HepG2 (cell line): ENCODE data around the gene TSHZ2. TPM values are rescaled to one million over a fixed set of nuclear protein-coding genes. Genes with fewer than 3 reads are reported as not detected.

Source experiments
- ATAC-seq: fragments of 200-7000 bp; cut with Tn5 transposase; 3 replicates; pipeline ENCODE4 v1.9.1; 2020; ENCODE audit warnings: mild to moderate bottlenecking, moderate library complexity
- BruUV-seq: library from RNA; stranded (reverse); fragments of 400-500 nt; replicated peaks from 2 replicates; lab custom pipeline; 2021; lab: Mats Ljungman, UMichigan
- CTCF ChIA-PET: fragments of 300-600 bp; formaldehyde crosslinking; extraction: SDS; loops from one replicate; lab custom pipeline; 2021; ENCODE audit warnings: low total read pairs, inconsistent platforms, low intra/inter-chr PET ratio; lab: Yijun Ruan, JAX
- POLR2A ChIA-PET: fragments of 350-600 bp; sonication (Branson Sonifier 250); formaldehyde crosslinking; loops from one replicate; lab custom pipeline; 2020; ENCODE audit warnings: antibody characterized with exemption, inconsistent platforms; lab: Yijun Ruan, JAX
- DNase-seq: peaks from one replicate; pipeline ENCODE4 v3.0.0-alpha.2; 2015; ENCODE audit warnings: low spot score
- FAIRE-seq: peaks from 3 replicates; lab custom pipeline; 2011; peaks lifted over from hg19 to GRCh38; lab: Jason Lieb, UNC
- H2AFZ ChIP-seq: one replicate; pipeline ENCODE4 v1.6.1; 2011; ENCODE audit warnings: low read length, inconsistent platforms
- H3K27ac ChIP-seq: fragments of 300-600 bp; 3 replicates; pipeline ENCODE4 v1.8.0; 2011; ENCODE audit warnings: mixed run types, mild to moderate bottlenecking, mixed read lengths, low read length, inconsistent platforms; ENCODE audit not compliant: insufficient read depth; ENCODE audit errors: extremely low read length
- H3K27me3 ChIP-seq, 2 experiments: fragments of 200-600 bp in 1 of 2; 2 replicates in 1 of 2; 3 replicates in 1 of 2; pipeline versions ENCODE4 v1.6.0 to v1.8.0; 2011; ENCODE audit warnings: low read length in 2 of 2, mild to moderate bottlenecking in 2 of 2, moderate library complexity in 2 of 2, inconsistent platforms in 1 of 2; ENCODE audit not compliant: insufficient read depth in 2 of 2, control insufficient read depth in 1 of 2
- H3K36me3 ChIP-seq, 2 experiments: fragments of 200-600 bp in 1 of 2; replicated peaks in 1 of 2; 2 replicates in 1 of 2; 3 replicates in 1 of 2; pipeline versions ENCODE4 v1.5.1 to v1.8.0; 2011; ENCODE audit warnings: low read length in 2 of 2, inconsistent platforms in 1 of 2; ENCODE audit not compliant: insufficient read depth in 2 of 2, control insufficient read depth in 1 of 2
- H3K4me1 ChIP-seq: 2 replicates; pipeline ENCODE4 v1.5.1; 2012; ENCODE audit warnings: low read length, inconsistent platforms; ENCODE audit not compliant: insufficient read depth
- H3K4me2 ChIP-seq: 2 replicates; pipeline ENCODE4 v1.6.0; 2011; ENCODE audit warnings: low read depth, low read length, inconsistent platforms
- H3K4me3 ChIP-seq, 3 experiments: fragments of 200-600 bp in 1 of 3; sonication (generic), shearing (Covaris generic) in 1 of 3; replicated peaks in 1 of 3; 2 replicates each; pipeline ENCODE4 v1.5.1; 2011 to 2016; ENCODE audit warnings: low read length in 3 of 3, inconsistent platforms in 2 of 3, low read depth in 2 of 3, mild to moderate bottlenecking in 2 of 3, control low read depth in 1 of 3, mixed read lengths in 1 of 3; ENCODE audit not compliant: insufficient read depth in 1 of 3
- H3K79me2 ChIP-seq: one replicate; pipeline ENCODE4 v1.6.1; 2011; ENCODE audit warnings: low read length, inconsistent platforms; ENCODE audit not compliant: insufficient read depth
- H3K9ac ChIP-seq: 2 replicates; pipeline ENCODE4 v1.6.0; 2011; ENCODE audit warnings: mild to moderate bottlenecking, low read depth, low read length, inconsistent platforms; ENCODE audit not compliant: insufficient read depth
- H3K9me3 ChIP-seq: 2 replicates; pipeline ENCODE4 v1.5.1; 2012; ENCODE audit warnings: mild to moderate bottlenecking, low read length
- H4K20me1 ChIP-seq: 2 replicates; pipeline ENCODE4 v1.6.0; 2011; ENCODE audit warnings: inconsistent platforms, mild to moderate bottlenecking, low read length, moderate library complexity; ENCODE audit not compliant: insufficient read depth
- ARHGAP35 ChIP-seq: sonication (generic); formaldehyde crosslinking; IDR thresholded peaks from 2 replicates; pipeline ENCODE4 v1.9.0; 2022; ENCODE audit warnings: mild to moderate bottlenecking, inconsistent platforms, moderate library complexity, missing genetic modification reagents, borderline replicate concordance
- BHLHE40 ChIP-seq: IDR thresholded peaks from 2 replicates; pipeline ENCODE4 v1.6.1; 2011; ENCODE audit warnings: low read length, improper control_type of control experiment
- CERS6 ChIP-seq: sonication (generic); formaldehyde crosslinking; IDR thresholded peaks from 2 replicates; pipeline ENCODE4 v1.5.0; 2020; ENCODE audit warnings: missing genetic modification reagents
- FOXO1 ChIP-seq: sonication (generic); formaldehyde crosslinking; IDR thresholded peaks from 2 replicates; pipeline ENCODE4 v1.4.0; 2020; ENCODE audit warnings: missing genetic modification reagents
- FOXP1 ChIP-seq, 2 experiments: fragments of 450-650 bp in 1 of 2; IDR thresholded peaks; 2 replicates each; pipeline ENCODE4 v1.6.1; 2017 to 2018; ENCODE audit warnings: antibody characterized with exemption in 1 of 2
- GATAD2A ChIP-seq: IDR thresholded peaks from 2 replicates; pipeline ENCODE4 v1.6.1; 2016
- TFE3 ChIP-seq: IDR thresholded peaks from 2 replicates; pipeline ENCODE4 v1.6.1; 2016
- TRIM22 ChIP-seq: fragments of 450-650 bp; IDR thresholded peaks from 2 replicates; pipeline ENCODE4 v1.6.1; 2017
- USF2 ChIP-seq, 2 experiments: sonication (generic) in 1 of 2; formaldehyde crosslinking in 1 of 2; IDR thresholded peaks; 2 replicates each; pipeline versions ENCODE4 v1.5.1 to v1.6.1; 2011 to 2020; ENCODE audit warnings: borderline replicate concordance in 1 of 2, low read depth in 1 of 2, low read length in 1 of 2, mild to moderate bottlenecking in 1 of 2, missing genetic modification reagents in 1 of 2, moderate library complexity in 1 of 2
- ZFP37 ChIP-seq: sonication (generic); formaldehyde crosslinking; IDR thresholded peaks from 2 replicates; pipeline ENCODE4 v1.4.0; 2020; ENCODE audit warnings: missing genetic modification reagents, borderline replicate concordance
- ZMYM2 ChIP-seq: sonication (generic); formaldehyde crosslinking; IDR thresholded peaks from 2 replicates; pipeline ENCODE4 v1.8.0; 2022; ENCODE audit warnings: mild to moderate bottlenecking, missing genetic modification reagents
- ZMYM4 ChIP-seq: sonication (generic); formaldehyde crosslinking; IDR thresholded peaks from 2 replicates; pipeline ENCODE4 v1.8.1; 2023; ENCODE audit warnings: mild to moderate bottlenecking, missing genetic modification reagents
- ZNF3 ChIP-seq: IDR thresholded peaks from 2 replicates; pipeline ENCODE4 v1.7.0; 2017; ENCODE audit warnings: inconsistent platforms
- ZNF446 ChIP-seq: sonication (generic); formaldehyde crosslinking; IDR thresholded peaks from 2 replicates; pipeline ENCODE4 v1.5.0; 2020; ENCODE audit warnings: mild to moderate bottlenecking, missing genetic modification reagents
- ZNF501 ChIP-seq: sonication (generic); formaldehyde crosslinking; IDR thresholded peaks from 2 replicates; pipeline ENCODE4 v1.5.1; 2020; ENCODE audit warnings: mild to moderate bottlenecking, moderate library complexity, missing genetic modification reagents
- ZNF510 ChIP-seq: sonication (generic); formaldehyde crosslinking; IDR thresholded peaks from 2 replicates; pipeline ENCODE4 v1.4.0; 2020; ENCODE audit warnings: low read depth, mild to moderate bottlenecking, missing genetic modification reagents
- ZNF572 ChIP-seq: sonication (generic); formaldehyde crosslinking; IDR thresholded peaks from 2 replicates; pipeline ENCODE4 v1.5.1; 2020; ENCODE audit warnings: mild to moderate bottlenecking, missing genetic modification reagents
- ZNF607 ChIP-seq: sonication (generic); formaldehyde crosslinking; IDR thresholded peaks from 2 replicates; pipeline ENCODE4 v1.5.1; 2020; ENCODE audit warnings: missing genetic modification reagents, mild to moderate bottlenecking, borderline replicate concordance
- ZNF614 ChIP-seq: IDR thresholded peaks from 2 replicates; pipeline ENCODE4 v1.6.1; 2018; ENCODE audit warnings: missing biosample characterization, missing genetic modification reagents, inconsistent platforms, borderline replicate concordance
- ZNF672 ChIP-seq: sonication (generic); formaldehyde crosslinking; IDR thresholded peaks from 2 replicates; pipeline ENCODE4 v1.8.1; 2022; ENCODE audit warnings: missing genetic modification reagents
- whole genome bisulfite sequencing: methylation state at CpG from one replicate; pipeline ENCODE4 v1.1.6; 2017; ENCODE audit warnings: low lambda C conversion rate; 5-methylcytosine and 5-hydroxymethylcytosine counted together
- in situ Hi-C: cut with HindIII; loops from 2 replicates; pipeline ENCODE4 v1.10.0; 2017; ENCODE audit warnings: low pct_unique_long_range_greater_than_20kb; ENCODE audit not compliant: extremely low pct_ligation_motif_present
- intact Hi-C: fragments of 100-400 bp; cut with micrococcal nuclease; formaldehyde crosslinking; loops from one replicate; pipeline ENCODE4 v1.10.0; 2022; ENCODE audit not compliant: unreplicated experiment
- polyA plus RNA-seq, 8 experiments: library from polyadenylated mRNA; depleted of rRNA in 3 of 8; stranded (reverse) in 7 of 8; unstranded in 1 of 8; fragments of >200 nt; fragmentation: Illumina TruSeq in 4 of 8; extraction: Trizol in 4 of 8; gene quantifications; 2 replicates each; pipeline versions ENCODE4 v1.2.1 to v1.2.3, GENCODE V29; 2011 to 2016; ENCODE audit warnings: low read depth in 4 of 8, missing spikeins in 1 of 8, mixed read lengths in 1 of 8; ENCODE audit not compliant: insufficient read depth in 1 of 8
- total RNA-seq, 5 experiments: library from RNA; depleted of rRNA; stranded (reverse); fragments of >200 nt; fragmentation: Illumina TruSeq; extraction: Trizol; gene quantifications; 2 replicates each; pipeline ENCODE4 v1.2.3, GENCODE V29; 2016; ENCODE audit warnings: low read depth in 1 of 5

The TSHZ2 gene
- total and polyA plus RNA-seq, 2 of the 13 experiments (the other 11 are each of a cell fraction or from before 2014, with no cell fraction given): 0.01 TPM; not detected in 1

GRCh38 chr20:53517146-53517545 lies 545.0 kb downstream of the TSHZ2 start:
- FAIRE-seq (no peak), ATAC-seq (peak; percentile 56), DNase-seq (peak; percentile 38)
- in situ Hi-C loops (no loop called here), intact Hi-C loops (no loop called here)
- BruUV-seq: no TSS peak
- ChIA-PET CTCF (no interaction called here), POLR2A (interaction anchor here (0.5 to 1.0 kb wide), 2 partner anchors 13 to 48 kb away, joined by 3 to 5 read pairs; no protein-coding TSS in a partner anchor)
- Histone ChIP-seq H3K4me1 (peaks cover 41% of the 10 kb centered on the region), H3K4me3 (peak overlapping the region in 1 of 3 experiments; percentile 4; a peak in 1 of 6 replicates), H3K79me2 (no peaks in the 10 kb centered on the region), H3K9ac (no peak overlapping the region), H4K20me1 (no peaks in the 10 kb centered on the region), H3K27ac (no peak overlapping the region), H2AFZ (no peak overlapping the region), H3K9me3 (no peaks in the 10 kb centered on the region), H3K4me2 (peak overlapping the region; percentile 58), H3K36me3 (no peaks in the 10 kb centered on the region), H3K27me3 (peaks cover 0 to 22% of the 10 kb centered on the region in 2 experiments; a peak in 2 of 5 replicates)
- WGBS: 9% methylated on average over 12 of the region's 13 CpGs
- TF ChIP-seq CERS6 (CRISPR knock-in tag) (no peak), BHLHE40 (peak; percentile 94), ZNF672 (CRISPR knock-in tag) (no peak), ZFP37 (CRISPR knock-in tag) (no peak), USF2 (IDR thresholded peaks at IDR 0.05; ENCODE audit: low read depth, low read length) (peak; percentile 74), USF2 (CRISPR knock-in tag; IDR thresholded peaks at IDR 0.05; ENCODE audit: borderline replicate concordance) (peak; percentile 81; the same call in 1 of the 2 replicates), ZMYM4 (no peak), ZNF3 (CRISPR knock-in tag) (no peak), FOXO1 (0 out of 2 replicates have a peak, but pooled peaks have one; percentile 49), ARHGAP35 (CRISPR knock-in tag) (0 out of 2 replicates have a peak, but pooled peaks have one; percentile 27), ZNF446 (CRISPR knock-in tag) (no peak), GATAD2A (CRISPR knock-in tag) (peak; percentile 22; the same call in 1 of the 2 replicates), ZNF607 (CRISPR knock-in tag) (no peak), ZNF572 (CRISPR knock-in tag) (no peak), ZMYM2 (CRISPR knock-in tag) (no peak), ZNF501 (CRISPR knock-in tag) (no peak), ZNF510 (no peak), FOXP1 (IDR thresholded peaks at IDR 0.05) (no peak), FOXP1 (CRISPR knock-in tag; IDR thresholded peaks at IDR 0.05) (peak; percentile 46; the same call in 1 of the 2 replicates), TFE3 (CRISPR knock-in tag) (0 out of 2 replicates have a peak, but pooled peaks have one; percentile 35), ZNF614 (CRISPR knock-in tag) (no peak), TRIM22 (no peak)
